ENCODE results near the gene IRAK1BP1. TPM values are rescaled to one million over a fixed set of nuclear protein-coding genes. Genes with fewer than 3 reads are reported as not detected.
A peak's percentile ranks its signal among the peaks of the same experiment; 100 is the strongest.

Gene IRAK1BP1
- 26.9 and 30.8 TPM in 2 replicates for total RNA-seq (2013; cell fraction: nucleolus; rRNA removed)
- total RNA-seq (2014; rRNA removed) (4.8 and 7.6 TPM in 2 replicates), total RNA-seq (2014; rRNA removed; fragmentation: Illumina TruSeq; extraction: Trizol) (6.4 and 6.7 TPM in 2 replicates), total RNA-seq (2021) (3.7 and 4.3 TPM in 2 replicates), polyA plus RNA-seq (2011; rRNA removed) (4.5 and 7.5 TPM in 2 replicates), polyA plus RNA-seq (2014; fragmentation: Illumina TruSeq; extraction: Trizol) (4.0 and 4.5 TPM in 2 replicates), polyA plus RNA-seq (2014; fragmentation: Nextera tagmentation; extraction: Ambion mirVana) (1 to 10 TPM; 2.3 to 2.6 TPM), polyA plus RNA-seq (2014; rRNA removed) (2.7 and 3.4 TPM in 2 replicates), polyA plus RNA-seq (2016; fragmentation: Nextera tagmentation; extraction: Ambion mirVana) (1 to 10 TPM; 2.3 to 3.0 TPM), polyA minus RNA-seq (2011; rRNA and poly(A)+ RNA removed) (9.8 and 10.0 TPM in 2 replicates), Bru-seq, nascent RNA (percentile 61 among the genes with signal in this experiment), BruChase-seq, experiment 1, labeled RNA remaining after a 6-hour chase (percentile 51 among the genes with signal in this experiment), BruChase-seq, experiment 2, labeled RNA remaining after a 2-hour chase (percentile 55 among the genes with signal in this experiment)
- polyA plus RNA-seq (2011; ENCODE audit: low read depth): 0.71 TPM
- polyA plus RNA-seq (2011; cell fraction: cytosol; rRNA removed): 1.9 and 2.6 TPM in 2 replicates
- polyA plus RNA-seq (2011; cell fraction: nucleus; rRNA removed): 4.3 and 4.4 TPM in 2 replicates
- 1.8 and 2.0 TPM in 2 replicates for polyA plus RNA-seq (2012)
- 2.1 and 2.3 TPM in 2 replicates for polyA minus RNA-seq (2011; cell fraction: cytosol; rRNA and poly(A)+ RNA removed)
- polyA minus RNA-seq (2011; cell fraction: nucleus; rRNA and poly(A)+ RNA removed): 10.9 and 16.7 TPM in 2 replicates
- long read RNA-seq, experiment 1: 0 reads
- long read RNA-seq, experiment 2, full-length matches to known transcripts: 2 of 30 reads
- long read RNA-seq, experiment 2, partial matches to known transcripts: 1 of 30 reads
- long read RNA-seq, experiment 2, other reads (novel, unspliced or antisense): 27 of 30 reads

GRCh38 chr6:78867370-78868040, at the start of gene IRAK1BP1:
IRAK1BP1 (plus strand) TSS chr6:78867551; CDS start chr6:78867577, 26 bp downstream.
- CTCF ChIA-PET: interaction anchor here (0.8 kb wide), 1 partner anchor 26 kb away, joined by 3 read pairs; no protein-coding TSS in a partner anchor
- TF ChIP-seq BHLHE40 (IDR thresholded peaks at IDR 0.05; ENCODE audit: borderline replicate concordance in 1 of 2, low read depth in 2 of 2, low read length in 1 of 2) (peak in 1 of 2 experiments; percentile 15; a peak in 1 of 4 replicates), BCL11A (IDR thresholded peaks at IDR 0.05; ENCODE audit: low read depth, low read length) (no peak), HDAC2 (IDR thresholded peaks at IDR 0.05) (no peak; the same call in 1 of the 2 replicates), NKRF (conservative IDR thresholded peaks at IDR 0.05) (peak; percentile 78; the same call in 1 of the 2 replicates), SIN3A (IDR thresholded peaks at IDR 0.05; ENCODE audit: low read depth, low read length) (peak; percentile 88), BRCA1 (IDR thresholded peaks at IDR 0.05; ENCODE audit: low read depth, low read length) (no peak), ZBTB40 (IDR thresholded peaks at IDR 0.05; ENCODE audit: borderline replicate concordance) (no peak), POLR2AphosphoS2 (IDR thresholded peaks at IDR 0.05; ENCODE audit: low read depth, low read length) (no peak), NFIC (IDR thresholded peaks at IDR 0.05; ENCODE audit: low read depth, low read length) (no peak), EZH2 (IDR thresholded peaks at IDR 0.05; ENCODE audit: borderline replicate concordance, control insufficient read depth, low read depth, low read length) (no peak), KLF5 (IDR thresholded peaks at IDR 0.05; ENCODE audit: partially characterized antibody) (no peak), ZBED1 (IDR thresholded peaks at IDR 0.05; ENCODE audit: borderline replicate concordance) (peak; percentile 36; the same call in 1 of the 2 replicates), STAT1 (conservative IDR thresholded peaks at IDR 0.05) (peak; percentile 74; the same call in 1 of the 2 replicates)

More at GRCh38 chr6:78867370-78868040, at the start of gene IRAK1BP1:
- Histone ChIP-seq H3K27ac (ENCODE audit: control insufficient read depth, insufficient read depth) (peak within 1 kb of the TSS; percentile 90), H3K4me3 (peak within 1 kb of the TSS; percentile 90), H3K36me3 (ENCODE audit: control insufficient read depth in 2 of 2, insufficient read depth in 2 of 2, low read length in 1 of 2) (no peaks in the 10 kb centered on the region), H3K4me1 (ENCODE audit: control insufficient read depth, insufficient read depth, low read length) (no peaks in the 10 kb centered on the region), H2AFZ (ENCODE audit: control insufficient read depth, low read depth, low read length) (peak within 1 kb of the TSS; percentile 100), H4K20me1 (ENCODE audit: control insufficient read depth, insufficient read depth) (no peaks in the 10 kb centered on the region), H3K4me2 (ENCODE audit: control insufficient read depth, insufficient read depth) (peak within 1 kb of the TSS; percentile 89), H3K27me3 (replicated peaks in 1 of 2; ENCODE audit: control insufficient read depth in 2 of 2, insufficient read depth in 2 of 2, low read length in 1 of 2) (no peaks in the 10 kb centered on the region), H3K9ac (ENCODE audit: control insufficient read depth, insufficient read depth, low read length) (peak within 1 kb of the TSS; percentile 92), H3K9me3 (replicated peaks; ENCODE audit: control insufficient read depth, insufficient read depth, low read length) (no peaks in the 10 kb centered on the region), H3K79me2 (ENCODE audit: control insufficient read depth, insufficient read depth, low read length) (peaks cover 5% of the 10 kb centered on the region)
- FAIRE-seq (peak; percentile 90), ATAC-seq (peak; percentile 98), DNase-seq (ENCODE audit: low read depth, low spot score) (peak; percentile 49)
- in situ Hi-C loops (cut with MboI) (no loop called here), intact Hi-C loops (cut with micrococcal nuclease; ENCODE audit: unreplicated experiment) (loop anchor here (5.0 to 10.0 kb wide), 3 partner anchors 365 to 677 kb away; partner anchors contain the start of gene HMGN3)
- SMC1A ChIA-PET (ENCODE audit: uncharacterized antibody, unreplicated experiment): interaction anchor here (0.9 kb wide), 1 partner anchor 30 kb away, joined by 4 read pairs; no protein-coding TSS in a partner anchor
- RAD21 ChIA-PET (ENCODE audit: unreplicated experiment): no interaction called here
- no TSS peak for BruUV-seq (replicated peaks)
- 1% methylated on average over 48 of the region's 48 CpGs for WGBS (ENCODE audit: insufficient coverage, insufficient replicate concordance, low lambda C conversion rate, missing lambda C conversion rate)
- POLR2A ChIA-PET: no interaction called here
